ENCODE measurements around the gene PCDHB3.
"Not testable (repeated sequence)": the region's sequence is repeated elsewhere in the genome, so short reads cannot be mapped to it uniquely, and the experiment has no call there.

PCDHB3 gene

DNA sequence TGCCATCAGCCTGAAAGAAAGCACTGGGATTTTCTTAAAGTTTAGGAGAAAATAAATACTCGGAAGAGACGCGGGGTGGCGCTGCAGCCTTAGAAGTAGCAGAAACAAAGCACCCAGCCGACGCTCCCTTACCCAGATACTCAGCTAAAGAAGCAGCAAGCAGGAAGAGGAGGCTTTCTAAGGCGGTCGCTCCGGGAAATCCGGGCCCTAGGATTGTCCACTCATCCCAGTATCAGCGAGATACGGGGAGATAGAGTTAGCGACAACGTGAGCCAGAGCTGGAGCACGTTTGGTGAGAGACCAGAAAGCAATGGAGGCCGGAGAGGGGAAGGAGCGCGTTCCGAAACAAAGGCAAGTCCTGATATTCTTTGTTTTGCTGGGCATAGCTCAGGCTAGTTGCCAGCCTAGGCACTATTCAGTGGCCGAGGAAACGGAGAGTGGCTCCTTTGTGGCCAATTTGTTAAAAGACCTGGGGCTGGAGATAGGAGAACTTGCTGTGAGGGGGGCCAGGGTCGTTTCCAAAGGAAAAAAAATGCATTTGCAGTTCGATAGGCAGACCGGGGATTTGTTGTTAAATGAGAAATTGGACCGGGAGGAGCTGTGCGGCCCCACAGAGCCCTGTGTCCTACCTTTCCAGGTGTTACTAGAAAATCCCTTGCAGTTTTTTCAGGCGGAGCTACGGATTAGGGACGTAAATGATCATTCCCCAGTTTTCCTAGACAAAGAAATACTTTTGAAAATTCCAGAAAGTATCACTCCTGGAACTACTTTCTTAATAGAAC lies 5.6 kb upstream of the PCDHB3 start, which contains the start of gene PCDHB2:
Gene PCDHB2 (plus strand): TSS at position 135 of the 782 bp plus-strand sequence. CDS start 176 bp downstream, at position 311.
- Histone ChIP-seq H3K4me3 (peak within 1 kb of the TSS; percentile 62), H3K27ac (no peak within 1 kb of the TSS)
- TF ChIP-seq, protein P1, sequence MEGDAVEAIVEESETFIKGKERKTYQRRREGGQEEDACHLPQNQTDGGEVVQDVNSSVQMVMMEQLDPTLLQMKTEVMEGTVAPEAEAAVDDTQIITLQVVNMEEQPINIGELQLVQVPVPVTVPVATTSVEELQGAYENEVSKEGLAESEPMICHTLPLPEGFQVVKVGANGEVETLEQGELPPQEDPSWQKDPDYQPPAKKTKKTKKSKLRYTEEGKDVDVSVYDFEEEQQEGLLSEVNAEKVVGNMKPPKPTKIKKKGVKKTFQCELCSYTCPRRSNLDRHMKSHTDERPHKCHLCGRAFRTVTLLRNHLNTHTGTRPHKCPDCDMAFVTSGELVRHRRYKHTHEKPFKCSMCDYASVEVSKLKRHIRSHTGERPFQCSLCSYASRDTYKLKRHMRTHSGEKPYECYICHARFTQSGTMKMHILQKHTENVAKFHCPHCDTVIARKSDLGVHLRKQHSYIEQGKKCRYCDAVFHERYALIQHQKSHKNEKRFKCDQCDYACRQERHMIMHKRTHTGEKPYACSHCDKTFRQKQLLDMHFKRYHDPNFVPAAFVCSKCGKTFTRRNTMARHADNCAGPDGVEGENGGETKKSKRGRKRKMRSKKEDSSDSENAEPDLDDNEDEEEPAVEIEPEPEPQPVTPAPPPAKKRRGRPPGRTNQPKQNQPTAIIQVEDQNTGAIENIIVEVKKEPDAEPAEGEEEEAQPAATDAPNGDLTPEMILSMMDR (IDR thresholded peaks at IDR 0.05) = no peak
- DNase-seq (ENCODE audit: low spot score) = no peak

DNA sequence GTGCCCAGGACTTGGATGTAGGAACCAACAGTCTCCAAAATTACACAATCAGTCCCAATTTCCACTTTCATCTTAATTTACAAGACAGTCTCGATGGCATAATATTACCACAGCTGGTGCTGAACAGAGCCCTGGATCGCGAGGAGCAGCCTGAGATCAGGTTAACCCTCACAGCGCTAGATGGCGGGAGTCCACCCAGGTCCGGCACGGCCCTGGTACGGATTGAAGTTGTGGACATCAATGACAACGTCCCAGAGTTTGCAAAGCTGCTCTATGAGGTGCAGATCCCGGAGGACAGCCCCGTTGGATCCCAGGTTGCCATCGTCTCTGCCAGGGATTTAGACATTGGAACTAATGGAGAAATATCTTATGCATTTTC lies 5.0 kb upstream of the PCDHB3 start:
- DNase-seq (ENCODE audit: low spot score) = no peak
- Histone ChIP-seq H3K4me3 (peak overlapping the region; percentile 62), H3K27ac (no peak overlapping the region)
- TF ChIP-seq, protein P1 (IDR thresholded peaks at IDR 0.05) = no peak

DNA sequence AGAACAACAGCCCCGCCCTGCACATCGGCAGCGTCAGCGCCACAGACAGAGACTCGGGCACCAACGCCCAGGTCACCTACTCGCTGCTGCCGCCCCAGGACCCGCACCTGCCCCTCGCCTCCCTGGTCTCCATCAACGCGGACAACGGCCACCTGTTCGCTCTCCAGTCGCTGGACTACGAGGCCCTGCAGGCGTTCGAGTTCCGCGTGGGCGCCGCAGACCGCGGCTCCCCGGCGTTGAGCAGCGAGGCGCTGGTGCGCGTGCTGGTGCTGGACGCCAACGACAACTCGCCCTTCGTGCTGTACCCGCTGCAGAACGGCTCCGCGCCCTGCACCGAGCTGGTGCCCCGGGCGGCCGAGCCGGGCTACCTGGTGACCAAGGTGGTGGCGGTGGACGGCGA lies 4.1 kb upstream of the PCDHB3 start:
- H3K4me3 ChIP-seq = not testable (repeated sequence)

DNA sequence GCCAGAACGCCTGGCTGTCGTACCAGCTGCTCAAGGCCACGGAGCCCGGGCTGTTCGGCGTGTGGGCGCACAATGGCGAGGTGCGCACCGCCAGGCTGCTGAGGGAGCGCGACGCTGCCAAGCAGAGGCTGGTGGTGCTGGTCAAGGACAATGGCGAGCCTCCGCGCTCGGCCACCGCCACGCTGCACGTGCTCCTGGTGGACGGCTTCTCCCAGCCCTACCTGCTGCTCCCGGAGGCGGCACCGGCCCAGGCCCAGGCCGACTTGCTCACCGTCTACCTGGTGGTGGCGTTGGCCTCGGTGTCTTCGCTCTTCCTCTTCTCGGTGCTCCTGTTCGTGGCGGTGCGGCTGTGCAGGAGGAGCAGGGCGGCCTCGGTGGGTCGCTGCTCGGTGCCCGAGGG lies 3.7 kb upstream of the PCDHB3 start:
- DNase-seq (ENCODE audit: low spot score); H3K27ac ChIP-seq; H3K4me3 ChIP-seq: not testable (repeated sequence)

More for the DNA sequence above, 4.1 kb upstream of the PCDHB3 start:
- H3K27ac ChIP-seq; DNase-seq (ENCODE audit: low spot score): not testable (repeated sequence)

DNA sequence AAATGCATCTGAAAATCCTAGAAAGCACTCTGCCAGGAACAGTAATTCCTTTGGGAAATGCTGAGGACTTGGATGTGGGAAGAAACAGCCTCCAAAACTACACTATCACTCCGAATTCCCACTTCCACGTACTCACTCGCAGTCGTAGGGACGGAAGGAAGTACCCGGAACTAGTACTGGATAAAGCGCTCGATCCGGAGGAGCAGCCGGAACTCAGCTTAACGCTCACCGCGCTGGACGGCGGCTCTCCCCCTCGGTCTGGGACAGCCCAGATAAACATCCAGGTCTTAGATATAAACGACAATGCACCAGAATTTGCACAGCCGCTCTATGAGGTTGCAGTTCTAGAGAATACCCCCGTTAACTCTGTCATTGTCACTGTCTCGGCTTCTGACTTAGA lies 786 bp downstream of the PCDHB3 start:
- DNase-seq (ENCODE audit: low spot score) = no peak
- Histone ChIP-seq H3K4me3 (peak overlapping the region; percentile 34), H3K27ac (no peak overlapping the region)
- TF ChIP-seq, protein P1 (IDR thresholded peaks at IDR 0.05) = no peak

DNA sequence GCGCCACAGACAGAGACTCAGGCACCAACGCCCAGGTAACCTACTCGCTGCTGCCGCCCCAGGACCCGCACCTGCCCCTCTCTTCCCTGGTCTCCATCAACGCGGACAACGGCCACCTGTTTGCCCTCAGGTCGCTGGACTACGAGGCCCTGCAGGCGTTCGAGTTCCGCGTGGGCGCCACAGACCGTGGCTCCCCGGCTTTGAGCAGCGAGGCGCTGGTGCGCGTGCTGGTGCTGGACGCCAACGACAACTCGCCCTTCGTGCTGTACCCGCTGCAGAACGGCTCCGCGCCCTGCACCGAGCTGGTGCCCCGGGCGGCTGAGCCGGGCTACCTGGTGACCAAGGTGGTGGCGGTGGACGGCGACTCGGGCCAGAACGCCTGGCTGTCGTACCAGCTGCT lies 1.8 kb downstream of the PCDHB3 start:
- DNase-seq (ENCODE audit: low spot score); H3K27ac ChIP-seq; H3K4me3 ChIP-seq: not testable (repeated sequence)

DNA sequence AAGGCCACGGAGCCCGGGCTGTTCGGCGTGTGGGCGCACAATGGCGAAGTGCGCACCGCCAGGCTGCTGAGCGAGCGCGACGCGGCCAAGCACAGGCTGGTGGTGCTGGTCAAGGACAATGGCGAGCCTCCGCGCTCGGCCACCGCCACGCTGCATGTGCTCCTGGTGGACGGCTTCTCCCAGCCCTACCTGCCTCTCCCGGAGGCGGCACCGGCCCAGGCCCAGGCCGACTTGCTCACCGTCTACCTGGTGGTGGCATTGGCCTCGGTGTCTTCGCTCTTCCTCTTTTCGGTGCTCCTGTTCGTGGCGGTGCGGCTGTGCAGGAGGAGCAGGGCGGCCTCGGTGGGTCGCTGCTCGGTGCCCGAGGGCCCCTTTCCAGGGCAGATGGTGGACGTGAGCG lies 2.2 kb downstream of the PCDHB3 start:
- H3K27ac ChIP-seq; DNase-seq (ENCODE audit: low spot score): not testable (repeated sequence)

DNA sequence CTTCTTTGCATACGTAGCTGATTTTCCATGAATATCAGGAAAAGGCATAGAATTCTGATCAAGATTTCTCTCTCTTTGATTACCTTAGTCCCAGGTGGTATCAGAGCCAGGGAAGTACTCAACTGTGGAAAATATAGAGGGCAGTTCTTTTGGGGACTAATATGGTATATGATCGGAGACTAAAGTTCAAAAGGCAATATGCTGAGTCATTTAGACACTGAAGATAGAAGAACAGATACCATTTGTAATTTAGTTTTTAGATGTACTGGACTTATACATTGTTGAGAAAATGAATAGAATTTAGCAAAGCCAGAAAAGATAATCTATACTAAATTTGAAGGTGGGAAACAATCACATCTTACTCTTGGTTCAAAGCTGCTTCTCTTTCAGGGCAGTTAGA lies 5.1 kb downstream of the PCDHB3 start:
- TF ChIP-seq, protein P1 (IDR thresholded peaks at IDR 0.05) = no peak
- Histone ChIP-seq H3K4me3 (no peak overlapping the region), H3K27ac (no peak overlapping the region)
- no peak for DNase-seq (ENCODE audit: low spot score)

More for the DNA sequence above, 2.2 kb downstream of the PCDHB3 start:
- H3K4me3 ChIP-seq = not testable (repeated sequence)

DNA sequence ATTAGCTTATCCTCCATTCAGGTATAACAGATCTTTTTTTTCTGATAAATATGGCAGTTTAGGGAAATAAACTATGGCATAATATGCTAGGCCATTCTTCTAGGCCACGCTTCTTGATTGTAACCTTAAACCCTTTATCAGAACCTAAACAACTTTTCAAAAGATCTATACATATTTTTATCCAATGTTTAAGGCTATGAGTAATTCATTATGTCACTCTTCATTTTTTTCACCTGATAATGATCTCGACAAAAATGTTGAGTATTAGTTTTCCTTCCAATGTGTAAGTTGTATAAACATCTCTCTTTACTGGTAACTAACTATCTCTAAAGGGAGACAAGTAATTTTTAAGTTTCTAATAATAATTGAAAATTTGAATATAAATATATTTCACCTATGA lies 19.0 kb downstream of the PCDHB3 start:
- DNase-seq (ENCODE audit: low spot score) = no peak
- TF ChIP-seq, protein P1 (IDR thresholded peaks at IDR 0.05) = no peak
- Histone ChIP-seq H3K4me3 (no peak overlapping the region), H3K27ac (no peak overlapping the region)
